NCI-H345 (cell line): ENCODE results near the gene GYPA.
"Not testable (repeated sequence)": the region's sequence is repeated elsewhere in the genome, so short reads cannot be mapped to it uniquely, and the experiment has no call there.

ENCODE experiments used
- DNase-seq: peaks from one replicate; lab custom pipeline; 2025; lab: John Stamatoyannopoulos, UW

The GYPA gene

DNA sequence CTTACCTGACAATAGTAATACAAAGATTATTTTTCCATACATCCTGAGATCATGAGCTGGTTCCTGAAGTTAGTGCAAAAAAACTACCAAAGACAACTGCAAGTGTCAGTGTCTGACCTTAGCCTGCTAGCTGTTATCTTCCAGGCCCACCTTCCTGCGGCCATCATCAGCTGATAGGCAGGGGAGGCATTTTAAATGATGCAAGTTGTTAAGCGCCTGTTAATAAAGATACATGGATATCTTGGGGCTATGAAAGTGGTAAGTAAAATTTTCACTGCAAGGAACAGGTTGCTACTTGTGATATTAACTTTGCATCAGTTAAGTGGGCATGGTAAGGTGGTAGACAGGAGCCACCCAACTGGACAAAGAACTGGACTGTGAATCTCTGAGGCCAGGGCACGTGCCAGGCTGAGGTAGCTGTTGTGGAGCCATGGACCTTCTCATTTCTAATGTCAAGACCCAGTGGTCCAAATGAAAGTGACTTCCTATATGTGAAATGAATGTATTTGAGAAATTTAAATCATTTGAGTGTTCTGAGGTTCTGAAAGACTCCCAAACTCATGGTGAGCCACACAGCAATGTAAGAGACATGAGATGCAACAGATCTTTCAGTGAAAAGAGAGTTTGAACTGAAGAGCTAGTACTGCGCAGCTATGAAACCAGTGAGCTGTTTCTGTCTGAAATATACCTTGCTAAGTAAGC is at the start of gene GYPA:
GYPA (minus strand) TSS at position 125 of the 702 bp plus-strand sequence; CDS start at position 42, 83 bp downstream.
- DNase-seq, result not testable (repeated sequence)

DNA sequence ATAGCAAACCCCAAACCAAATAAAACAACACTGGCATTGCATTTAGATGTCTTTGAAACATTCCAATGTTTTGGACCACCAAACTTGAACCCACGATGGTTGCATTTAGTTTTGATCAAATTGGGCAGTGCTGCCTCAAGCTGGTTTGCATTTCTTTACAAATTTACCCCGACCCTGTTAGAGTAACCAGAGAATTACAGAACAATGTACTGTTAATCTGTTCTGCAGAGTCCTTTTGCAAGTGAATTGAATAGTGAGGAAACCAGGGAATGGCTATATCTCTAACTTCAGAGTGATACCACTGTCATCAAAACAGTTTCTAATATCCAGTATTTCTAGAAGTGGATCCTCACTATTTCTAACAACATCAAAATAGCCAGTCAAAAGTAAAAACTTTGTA is 49.5 kb upstream of the GYPA start:
- no peak for DNase-seq

DNA sequence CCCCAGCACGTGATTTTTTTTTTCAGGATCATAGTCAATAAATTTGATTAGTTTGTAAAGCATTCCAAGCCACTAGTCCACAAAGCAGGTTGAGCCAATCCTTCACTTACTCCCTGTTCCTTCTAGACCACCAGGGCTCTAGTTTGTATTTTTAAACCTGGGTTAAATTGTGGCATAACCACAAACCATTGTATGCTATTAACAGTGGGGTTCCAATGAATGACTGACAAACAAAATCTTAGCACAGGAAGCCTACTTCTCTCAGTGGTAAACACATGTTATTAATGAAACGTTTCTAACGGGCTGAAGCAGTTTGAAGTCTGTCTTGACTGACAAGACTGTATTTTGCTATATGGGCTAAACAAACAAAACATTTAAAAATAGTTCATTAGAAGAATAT is 48.6 kb upstream of the GYPA start:
- no peak for DNase-seq

DNA sequence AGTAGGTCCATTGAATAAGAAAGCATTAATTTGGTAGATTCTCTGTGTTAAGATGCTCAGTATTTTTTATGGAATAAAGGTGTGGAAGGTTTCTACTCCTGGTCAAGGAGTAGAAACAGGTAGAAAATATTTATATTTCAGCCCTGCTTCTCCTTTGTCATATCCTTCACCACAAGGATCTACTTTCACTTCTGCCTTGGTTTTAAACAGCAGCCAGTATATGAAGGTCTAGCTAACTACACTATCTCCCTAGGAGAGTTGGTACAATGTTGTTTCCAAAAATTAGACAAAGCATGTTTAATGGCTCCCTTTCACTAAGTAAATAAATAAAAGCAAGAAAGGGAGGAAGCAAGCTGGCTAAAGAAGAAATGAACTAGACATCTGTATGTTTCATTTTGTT is 44.6 kb upstream of the GYPA start:
- no peak for DNase-seq

DNA sequence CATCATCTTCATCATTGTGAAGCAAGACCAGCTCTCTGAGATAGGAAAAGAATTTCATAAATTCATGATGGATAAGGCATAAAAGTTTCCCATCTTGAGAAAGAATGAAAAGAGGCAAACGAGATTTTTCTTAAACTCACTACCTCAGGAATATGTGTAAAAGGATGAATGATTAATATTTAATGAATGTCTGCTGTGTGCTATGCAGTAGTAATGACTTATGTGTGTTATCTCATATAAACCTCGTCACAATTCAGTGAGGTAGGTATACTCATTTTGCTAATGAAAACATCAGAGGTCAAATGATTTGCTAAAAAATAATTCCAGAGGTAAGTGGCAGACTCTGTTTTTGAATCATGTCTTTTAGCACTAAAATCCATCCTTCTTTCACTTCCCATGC is 42.6 kb upstream of the GYPA start:
- no peak for DNase-seq

DNA sequence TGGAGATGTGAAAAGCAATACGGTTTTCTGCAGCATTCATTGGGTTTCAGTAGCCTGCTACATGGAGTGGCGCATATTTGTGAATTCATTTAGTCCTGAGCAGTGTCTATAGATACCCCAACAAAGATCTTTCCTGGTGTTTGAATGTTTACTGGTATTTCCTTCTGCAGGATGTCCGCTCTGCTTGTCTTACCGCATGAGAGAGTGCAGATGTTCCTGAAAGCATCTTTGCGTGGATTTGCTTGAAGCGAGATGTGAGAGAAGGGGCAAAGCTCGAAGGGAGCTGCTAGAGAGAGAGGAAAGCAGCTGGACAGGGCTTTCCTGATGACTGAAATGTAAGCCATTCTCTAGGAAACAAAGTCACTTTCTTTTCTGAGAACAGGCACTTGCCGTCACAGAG is 40.9 kb upstream of the GYPA start:
- DNase-seq, result no peak

DNA sequence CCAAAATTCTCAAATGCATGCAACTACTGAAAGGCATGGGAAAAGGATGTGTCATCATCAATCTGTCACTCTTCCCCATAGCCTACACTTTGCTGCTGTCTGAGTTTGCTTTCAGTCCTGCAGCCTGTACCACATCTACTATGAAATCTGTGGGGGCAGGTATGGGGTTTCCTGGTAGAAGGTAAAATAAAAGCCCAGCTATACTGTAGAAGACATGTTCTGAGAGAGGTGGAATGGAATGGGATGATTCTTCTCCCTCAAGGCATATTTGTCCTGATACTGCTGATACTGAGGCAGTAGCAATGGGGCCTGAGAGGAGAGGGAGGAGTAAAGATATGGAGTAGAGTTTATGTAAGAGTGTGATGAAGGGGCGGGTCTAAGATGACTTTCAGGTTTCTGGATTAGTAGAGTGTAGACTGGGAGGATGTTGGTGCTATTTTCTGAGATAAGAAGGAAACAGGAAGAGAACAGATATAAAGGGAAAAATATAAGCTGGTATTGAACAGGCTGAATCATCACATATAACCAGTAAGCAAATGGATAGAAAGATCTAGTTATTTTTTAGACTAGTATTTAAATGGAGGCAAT is 38.7 kb upstream of the GYPA start:
- no peak for DNase-seq

DNA sequence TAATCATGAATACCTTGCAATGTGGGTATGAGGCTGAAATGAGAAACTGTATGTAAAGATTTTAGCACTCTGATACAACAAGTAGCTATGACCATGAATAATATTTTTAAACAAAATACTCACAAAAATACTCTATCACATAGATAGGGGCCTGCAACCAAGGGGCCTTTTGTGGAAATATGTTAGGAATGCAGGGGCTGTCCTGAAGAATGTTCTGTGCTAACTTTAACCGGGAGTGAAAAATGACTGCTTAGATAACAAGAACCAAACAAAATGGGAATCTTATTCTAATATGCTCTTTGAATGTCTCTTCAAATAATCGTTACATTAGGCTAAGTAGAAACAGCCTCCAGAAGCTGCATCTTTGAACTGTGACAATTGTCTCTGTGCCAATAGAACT is 37.9 kb upstream of the GYPA start:
- no peak for DNase-seq

DNA sequence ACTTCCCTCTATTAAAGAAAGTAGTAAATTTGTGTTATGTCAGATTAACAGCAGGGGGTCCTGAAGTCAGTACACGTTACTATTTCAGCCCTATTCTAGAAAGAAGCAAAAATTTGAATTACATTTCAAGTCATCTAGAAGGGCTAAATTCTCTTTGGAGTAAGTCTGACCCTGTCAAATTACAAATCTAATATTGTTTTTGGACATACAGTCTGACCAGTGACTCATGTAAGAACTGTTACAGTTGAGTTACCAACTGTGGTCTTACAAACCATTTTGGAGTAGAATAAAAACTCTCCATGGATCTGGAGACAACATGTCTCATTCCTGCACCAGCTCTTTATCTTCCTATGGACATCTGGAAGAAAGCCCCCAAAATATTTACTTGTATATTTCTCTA is 36.0 kb upstream of the GYPA start:
- no peak for DNase-seq

DNA sequence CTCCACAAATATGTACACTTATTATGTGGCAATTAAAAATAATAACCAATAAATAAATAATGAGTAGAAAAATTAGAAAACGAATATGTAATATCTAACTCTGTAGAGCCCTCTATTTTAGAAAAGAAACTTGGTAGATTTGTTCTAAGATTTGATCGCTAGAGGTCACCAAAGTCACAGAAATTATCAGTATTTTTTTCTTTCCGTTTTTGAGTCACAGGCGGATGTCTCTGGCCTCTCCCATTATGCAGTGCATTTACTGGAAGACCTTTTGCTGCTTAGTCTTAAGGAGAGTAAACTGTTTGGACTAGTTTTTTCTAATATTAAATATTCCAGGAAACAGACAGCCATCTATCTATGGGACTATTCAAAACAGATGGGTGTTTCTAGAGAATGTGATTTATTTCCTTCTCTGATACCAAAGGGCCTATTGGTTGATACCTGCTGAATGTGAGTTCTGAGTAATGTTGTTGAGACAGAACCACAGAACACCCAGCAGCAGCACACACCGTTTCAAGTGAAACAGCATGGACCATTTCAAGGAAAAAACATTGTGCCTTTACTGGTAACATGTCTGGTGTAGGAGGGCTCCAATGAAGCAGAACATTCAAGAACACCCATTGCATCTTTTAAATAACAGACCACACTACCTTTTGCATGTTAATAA is 34.0 kb upstream of the GYPA start:
- peak; percentile 35 for DNase-seq

DNA sequence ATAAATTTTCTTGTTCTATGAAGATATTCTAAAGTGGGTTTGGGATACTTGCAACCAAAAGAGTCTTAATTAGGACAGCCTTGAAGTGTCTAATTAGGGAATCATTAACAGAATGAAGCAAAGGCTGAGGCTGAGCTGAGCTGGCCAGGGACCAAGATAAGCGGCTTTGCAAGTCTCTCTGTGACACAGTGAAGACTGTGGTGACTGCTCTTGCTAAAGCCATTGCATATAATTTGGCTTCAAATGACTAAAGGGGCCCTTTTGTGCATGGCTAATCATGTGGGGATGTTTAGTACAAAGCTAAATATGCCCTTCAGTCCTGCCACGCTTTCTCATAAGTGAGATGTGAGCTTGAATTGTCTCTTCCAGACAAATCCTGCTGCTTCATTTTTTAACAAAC is 31.2 kb upstream of the GYPA start:
- no peak for DNase-seq

DNA sequence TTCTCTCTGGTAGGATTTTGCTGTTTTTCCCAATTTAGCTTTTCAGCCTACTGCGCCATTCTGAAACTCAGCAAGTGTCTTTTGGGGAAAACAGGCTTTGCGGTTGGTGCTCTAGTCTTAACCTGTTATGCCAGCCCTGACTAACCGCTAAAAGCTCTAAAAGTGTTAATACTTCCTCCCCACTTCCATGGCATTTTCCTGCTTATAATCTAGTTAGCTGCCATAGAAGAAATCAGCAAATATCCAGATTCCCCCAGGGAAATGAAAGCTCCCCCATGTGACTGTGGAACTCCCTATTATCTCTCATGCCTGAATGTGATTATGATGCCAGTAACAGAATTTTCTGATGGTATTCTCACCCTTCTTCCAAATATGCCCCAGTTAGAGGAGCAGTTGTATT is 28.7 kb upstream of the GYPA start:
- no peak for DNase-seq

DNA sequence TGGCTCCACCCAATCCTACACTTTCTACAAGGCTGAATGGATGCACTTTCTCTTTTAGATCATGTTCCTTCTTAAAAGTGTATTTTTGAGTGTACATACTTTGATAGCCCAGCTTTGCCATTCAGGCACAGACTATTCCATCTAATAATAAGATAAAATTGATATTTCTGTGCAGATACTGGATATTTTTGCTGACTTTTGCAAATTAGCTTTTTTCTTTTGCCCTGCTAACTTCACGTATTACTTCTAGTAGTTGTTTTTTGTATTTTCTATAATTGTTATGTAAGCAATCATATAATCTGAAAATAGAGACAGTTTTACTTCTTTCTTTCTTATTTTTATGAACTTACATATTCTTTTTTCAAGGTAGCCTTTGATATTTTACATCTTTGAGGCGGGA is 13.5 kb upstream of the GYPA start:
- no peak for DNase-seq

DNA sequence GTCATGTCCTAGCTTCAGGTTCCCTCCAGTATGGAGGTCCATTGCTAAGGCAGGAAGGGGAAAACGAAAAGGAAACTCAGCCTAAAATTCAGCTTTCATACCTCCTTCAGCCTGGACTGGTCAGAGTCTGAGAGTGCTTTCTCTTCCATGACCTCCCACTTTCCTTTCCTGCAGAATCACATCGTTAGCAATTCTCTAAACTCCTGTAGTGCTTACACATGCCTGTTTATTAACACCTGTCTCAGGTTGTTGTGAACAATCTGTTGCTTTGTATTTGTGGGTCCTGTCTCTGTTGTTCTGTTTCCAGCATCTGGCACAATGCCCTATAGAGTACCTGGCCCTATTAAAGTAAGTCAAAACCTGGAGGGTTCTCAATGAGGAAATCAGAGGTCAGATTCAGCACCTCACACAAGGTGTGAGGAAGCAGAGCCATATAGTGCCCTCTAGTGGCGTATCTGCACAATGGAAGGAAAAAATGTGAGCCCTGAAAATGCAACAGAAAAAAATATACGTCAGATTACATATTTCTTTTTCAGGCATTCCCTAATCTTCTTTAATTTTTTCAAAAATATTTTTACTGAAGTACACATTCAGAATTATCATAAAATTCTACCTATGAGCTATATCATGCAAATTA is 2.3 kb upstream of the GYPA start:
- DNase-seq, result peak; percentile 13

DNA sequence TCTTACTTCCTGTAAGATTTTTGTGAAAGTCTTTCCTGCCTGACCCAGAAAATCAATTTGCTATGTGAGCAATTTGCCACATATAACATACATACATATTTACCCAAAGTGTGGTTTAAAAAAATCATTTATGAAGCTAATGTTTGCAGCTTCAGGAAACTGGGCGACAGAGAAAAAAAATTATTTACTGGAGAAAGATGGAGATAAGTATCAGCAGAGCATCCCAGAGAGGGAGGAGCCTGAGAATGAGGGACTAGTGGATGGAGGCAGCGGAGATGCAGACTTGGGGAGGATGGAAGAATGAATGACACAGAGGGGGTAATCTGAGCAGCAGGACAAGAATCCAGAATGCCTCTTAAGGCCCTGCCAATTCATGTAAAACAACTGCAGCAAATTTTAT is 975 bp upstream of the GYPA start:
- DNase-seq, result no peak

DNA sequence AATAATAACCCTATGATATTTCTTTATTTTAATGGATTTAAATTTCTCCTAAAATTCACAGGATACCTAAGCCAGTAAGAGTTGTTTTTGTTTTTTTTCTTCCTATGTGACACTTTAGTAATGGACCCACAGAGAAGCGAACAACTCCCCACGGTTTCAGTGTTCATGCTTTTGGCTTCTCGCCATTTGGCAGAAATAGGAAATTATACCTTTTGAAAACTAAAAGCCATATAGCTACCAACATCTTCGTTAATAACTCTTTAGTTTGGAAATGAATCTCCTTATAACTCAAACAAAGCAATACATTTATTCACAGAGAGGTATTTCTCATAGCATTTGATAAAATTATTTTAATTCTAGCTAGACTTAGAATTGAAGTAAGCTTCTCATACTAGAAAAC is 527 bp downstream of the GYPA start:
- DNase-seq, result not testable (repeated sequence)

DNA sequence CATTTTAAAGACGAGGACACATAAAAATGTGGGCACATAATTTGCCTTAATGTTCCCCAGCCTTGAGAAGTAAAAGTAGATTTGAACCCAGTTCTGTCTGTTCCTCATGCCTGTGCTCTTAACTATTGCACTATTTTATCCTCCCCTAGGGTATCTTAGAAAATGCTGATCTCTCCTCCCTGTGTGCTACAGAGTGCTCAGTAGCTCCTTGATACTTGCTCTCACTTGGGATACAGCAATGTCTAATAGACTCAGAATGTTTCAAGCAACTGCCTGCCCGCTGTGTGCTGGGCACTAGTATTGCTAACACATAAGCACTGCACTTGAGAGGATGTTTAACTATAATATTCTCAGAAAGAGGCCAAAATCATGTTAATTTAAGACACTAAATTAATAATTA is 971 bp downstream of the GYPA start:
- not testable (repeated sequence) for DNase-seq

DNA sequence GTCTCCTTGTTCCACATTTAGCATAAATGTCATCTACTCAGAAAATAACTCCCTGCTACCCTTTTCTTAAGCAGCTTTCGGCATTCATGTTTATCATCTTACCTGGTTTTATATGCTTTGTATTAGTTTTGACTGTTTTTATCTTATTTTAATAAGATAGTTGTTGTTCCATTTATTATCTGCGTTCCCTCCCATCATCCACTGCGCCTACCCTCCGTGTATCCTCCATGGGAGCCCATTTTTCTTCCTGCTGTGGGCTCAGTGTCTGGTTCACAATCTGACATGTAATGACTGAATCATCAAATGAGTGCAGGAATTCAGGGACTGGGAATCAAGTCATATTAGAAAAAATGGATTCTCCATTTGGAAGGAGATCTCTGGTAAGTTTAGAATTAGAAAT is 2.3 kb downstream of the GYPA start:
- DNase-seq, result not testable (repeated sequence)

DNA sequence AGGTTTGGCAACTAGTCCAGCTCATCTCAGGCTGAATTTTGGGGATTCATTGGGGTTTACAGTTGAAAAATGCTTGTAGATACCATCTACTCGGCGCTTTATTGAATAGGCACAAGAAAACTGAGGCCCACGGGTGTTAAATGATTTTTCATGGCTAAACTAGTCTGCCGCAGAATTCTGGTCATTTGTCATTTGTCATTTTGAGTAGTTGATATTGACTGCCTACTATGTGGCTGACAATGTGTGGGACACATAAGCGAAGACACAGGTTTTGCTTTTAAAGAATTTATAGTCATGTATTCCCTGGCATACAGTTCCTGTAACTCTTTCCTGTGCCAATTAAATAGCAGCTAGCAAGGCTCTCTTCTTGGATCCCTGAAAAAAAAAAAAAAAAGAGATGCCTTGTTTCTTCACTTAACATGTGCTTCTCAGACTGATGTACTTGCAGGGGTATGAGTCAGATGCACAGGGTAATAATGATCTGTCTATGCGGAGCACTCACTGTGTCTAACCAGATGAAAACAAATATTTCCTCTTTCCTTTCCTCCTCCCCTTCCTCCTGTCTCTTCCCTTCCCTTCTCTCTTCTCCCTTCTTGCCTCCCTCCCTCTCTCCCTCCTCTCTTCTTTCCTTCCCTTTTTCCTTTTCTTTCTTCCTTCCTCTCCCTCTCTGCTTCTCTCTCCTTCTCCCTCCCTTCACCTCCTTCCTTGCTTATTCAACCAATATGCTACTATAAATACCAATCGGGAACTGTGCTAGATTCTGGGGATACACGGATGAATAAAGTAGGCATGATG is 3.2 kb downstream of the GYPA start:
- not testable (repeated sequence) for DNase-seq

DNA sequence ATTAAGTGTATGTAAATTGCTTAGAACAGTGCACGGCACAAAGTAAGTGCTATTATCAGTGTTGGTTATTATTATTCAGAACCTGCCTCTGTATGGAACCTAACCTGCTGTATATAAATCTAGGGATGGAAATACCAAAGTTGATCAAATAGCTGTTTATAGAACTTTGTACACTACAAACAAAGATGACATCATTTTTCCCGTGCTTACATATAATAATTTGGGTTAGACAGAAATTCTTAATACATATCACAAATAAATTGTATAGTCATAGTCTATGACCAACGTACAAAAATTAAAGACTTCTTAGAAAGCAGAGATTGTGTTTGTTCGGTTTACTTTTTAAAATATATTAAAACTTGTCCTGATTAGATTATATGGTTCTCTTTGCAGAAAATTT is 4.3 kb downstream of the GYPA start:
- DNase-seq, result not testable (repeated sequence)

DNA sequence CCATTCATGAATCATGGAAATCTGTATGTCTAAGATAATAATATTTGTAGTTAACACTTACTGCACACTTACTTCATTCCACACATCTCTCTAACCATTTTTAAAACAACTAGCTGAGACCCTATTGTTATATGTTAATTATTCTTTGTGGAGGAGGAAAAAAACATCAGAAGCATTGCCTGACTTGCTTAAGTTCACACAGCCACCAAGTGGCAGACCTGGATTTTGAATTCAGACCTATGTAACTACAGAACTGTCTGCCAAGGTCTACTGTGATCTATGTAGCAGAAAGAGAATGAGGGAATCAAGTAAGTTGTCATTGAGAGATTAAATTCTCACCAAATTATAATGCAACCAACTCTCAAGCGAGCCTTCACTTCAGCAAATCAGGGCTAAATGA is 10.4 kb downstream of the GYPA start:
- not testable (repeated sequence) for DNase-seq

DNA sequence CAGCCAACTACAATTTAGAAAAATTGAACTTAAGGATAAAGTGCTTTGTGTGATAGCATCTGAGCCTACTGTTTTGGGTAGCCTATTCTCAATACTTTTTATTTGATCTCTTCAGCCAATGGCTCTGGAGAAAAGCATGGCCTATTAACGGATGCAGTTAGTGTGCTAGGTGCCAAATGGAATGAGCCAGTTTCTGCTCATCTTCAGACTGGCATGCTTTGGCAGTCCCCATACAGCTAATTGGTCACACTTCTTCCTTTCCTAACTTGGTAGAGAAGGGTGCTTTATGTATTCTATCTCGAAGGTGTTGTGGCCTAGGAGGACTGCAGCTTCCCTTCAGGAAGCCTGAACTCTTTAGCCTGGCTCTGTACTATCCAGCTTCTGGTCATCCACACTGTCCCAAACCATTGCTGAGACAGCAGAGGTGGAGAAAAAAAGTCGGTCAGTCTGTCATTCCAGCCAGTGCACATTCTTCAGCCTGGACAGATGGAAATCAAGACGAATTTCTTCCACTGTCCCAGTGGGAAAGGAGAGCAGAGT is 11.1 kb downstream of the GYPA start:
- not testable (repeated sequence) for DNase-seq
